Measurements from ENCODE around the gene INHA. TPM values are rescaled to one million over a fixed set of nuclear protein-coding genes. Genes with fewer than 3 reads are reported as not detected.

The INHA gene
- total RNA-seq, 2 experiments from 2014 or later, result not detected

GRCh38 chr2:219615894-219616293, 43.8 kb downstream of the INHA start:
- ChIA-PET POLR2A (no interaction called here), CTCF (interaction anchor here (0.8 kb wide), 1 partner anchor 27 kb away, joined by 5 read pairs; no protein-coding TSS in a partner anchor)
- Mint-ChIP-seq H3K27me3 (no peaks in the 10 kb centered on the region), H3K36me3 (ENCODE audit: low read depth) (peaks cover 6% of the 10 kb centered on the region), H3K4me3 (no peak overlapping the region), H3K27ac (no peak overlapping the region), H3K9me3 (no peaks in the 10 kb centered on the region), H3K4me1 (peaks cover 8% of the 10 kb centered on the region)
- no peak for DNase-seq

- ChIA-PET CTCF (no interaction called here), POLR2A (no interaction called here)
- no peaks in the 10 kb centered on the region for H3K27me3 Mint-ChIP-seq
- peaks cover 8% of the 10 kb centered on the region for H3K4me1 Mint-ChIP-seq
- H3K27ac Mint-ChIP-seq, result no peak overlapping the region
- H3K4me3 Mint-ChIP-seq, result no peak overlapping the region
- no peak for DNase-seq
- no peaks in the 10 kb centered on the region for H3K9me3 Mint-ChIP-seq
- H3K36me3 Mint-ChIP-seq (ENCODE audit: low read depth), result peaks cover 6% of the 10 kb centered on the region
Observed at GRCh38 chr2:219616550-219616949, 44.4 kb downstream of the INHA start.

GRCh38 chr2:219618733-219619122, 46.6 kb downstream of the INHA start:
- DNase-seq, result no peak
- ChIA-PET CTCF (no interaction called here), POLR2A (no interaction called here)
- Mint-ChIP-seq H3K4me1 (no peaks in the 10 kb centered on the region), H3K27ac (no peak overlapping the region), H3K9me3 (no peaks in the 10 kb centered on the region), H3K36me3 (ENCODE audit: low read depth) (peaks cover 6% of the 10 kb centered on the region), H3K27me3 (peaks cover 9% of the 10 kb centered on the region), H3K4me3 (no peak overlapping the region)

- H3K27ac Mint-ChIP-seq, result no peak overlapping the region
- CTCF ChIA-PET, result interaction anchor here (1.2 to 1.4 kb wide), 2 partner anchors 13 to 59 kb away, joined by 3 to 5 read pairs; no protein-coding TSS in a partner anchor
- POLR2A ChIA-PET, result no interaction called here
- no peaks in the 10 kb centered on the region for H3K4me1 Mint-ChIP-seq
- H3K4me3 Mint-ChIP-seq, result no peak overlapping the region
- no peak for DNase-seq
- no peaks in the 10 kb centered on the region for H3K9me3 Mint-ChIP-seq
- peaks cover 13% of the 10 kb centered on the region for H3K27me3 Mint-ChIP-seq
- H3K36me3 Mint-ChIP-seq (ENCODE audit: low read depth), result peaks cover 6% of the 10 kb centered on the region
Observed at GRCh38 chr2:219619235-219619634, 47.1 kb downstream of the INHA start.

- ChIA-PET POLR2A (interaction anchor here (1.3 kb wide), 1 partner anchor 10 kb away, joined by 3 read pairs; no protein-coding TSS in a partner anchor), CTCF (interaction anchor here (1.4 kb wide), 1 partner anchor 60 kb away, joined by 5 read pairs; no protein-coding TSS in a partner anchor)
- no peak for DNase-seq
- peaks cover 22% of the 10 kb centered on the region for H3K27me3 Mint-ChIP-seq
- H3K27ac Mint-ChIP-seq, result no peak overlapping the region
- no peak overlapping the region for H3K4me3 Mint-ChIP-seq
- H3K9me3 Mint-ChIP-seq, result no peaks in the 10 kb centered on the region
- no peaks in the 10 kb centered on the region for H3K36me3 Mint-ChIP-seq (ENCODE audit: low read depth)
- no peaks in the 10 kb centered on the region for H3K4me1 Mint-ChIP-seq
Observed at GRCh38 chr2:219620546-219620945, 48.4 kb downstream of the INHA start.

- peaks cover 4% of the 10 kb centered on the region for H3K4me1 Mint-ChIP-seq
- peaks cover 32% of the 10 kb centered on the region for H3K27me3 Mint-ChIP-seq
- CTCF ChIA-PET, result no interaction called here
- POLR2A ChIA-PET, result no interaction called here
- H3K36me3 Mint-ChIP-seq (ENCODE audit: low read depth), result no peaks in the 10 kb centered on the region
- H3K4me3 Mint-ChIP-seq, result no peak overlapping the region
- DNase-seq, result no peak
- H3K27ac Mint-ChIP-seq, result no peak overlapping the region
- H3K9me3 Mint-ChIP-seq, result no peaks in the 10 kb centered on the region
Observed at GRCh38 chr2:219621935-219622334, 49.8 kb downstream of the INHA start.

- Mint-ChIP-seq H3K4me1 (peaks cover 6% of the 10 kb centered on the region), H3K27me3 (peaks cover 34% of the 10 kb centered on the region), H3K9me3 (no peaks in the 10 kb centered on the region), H3K27ac (no peak overlapping the region), H3K36me3 (ENCODE audit: low read depth) (no peaks in the 10 kb centered on the region), H3K4me3 (no peak overlapping the region)
- DNase-seq, result no peak
- CTCF ChIA-PET, result no interaction called here
- POLR2A ChIA-PET, result no interaction called here
Observed at GRCh38 chr2:219622472-219622871, 50.4 kb downstream of the INHA start.

- Mint-ChIP-seq H3K27ac (no peak overlapping the region), H3K36me3 (ENCODE audit: low read depth) (no peaks in the 10 kb centered on the region), H3K27me3 (peaks cover 39% of the 10 kb centered on the region), H3K4me3 (no peak overlapping the region), H3K4me1 (peaks cover 6% of the 10 kb centered on the region), H3K9me3 (no peaks in the 10 kb centered on the region)
- ChIA-PET CTCF (no interaction called here), POLR2A (no interaction called here)
- no peak for DNase-seq
Observed at GRCh38 chr2:219624565-219624964, 52.5 kb downstream of the INHA start.

GRCh38 chr2:219625179-219625578, 53.1 kb downstream of the INHA start:
- CTCF ChIA-PET, result no interaction called here
- Mint-ChIP-seq H3K9me3 (no peaks in the 10 kb centered on the region), H3K36me3 (ENCODE audit: low read depth) (no peaks in the 10 kb centered on the region), H3K4me1 (peaks cover 6% of the 10 kb centered on the region), H3K4me3 (no peak overlapping the region), H3K27ac (no peak overlapping the region), H3K27me3 (peaks cover 39% of the 10 kb centered on the region)
- DNase-seq, result no peak
- POLR2A ChIA-PET, result no interaction called here

Other genes with a start within 250 kb of the INHA start
- gene RESP18, start 239.6 kb upstream of the INHA start, total RNA-seq, result not detected
- 10 to 100 TPM; 40.1 to 44.4 TPM for gene DNPEP, start 184.4 kb upstream of the INHA start, total RNA-seq
- not detected for gene DES, start 153.9 kb upstream of the INHA start, total RNA-seq
- 1 to 10 TPM in 1 of 2 experiments, under 1 TPM in 1; 0.20 to 1.1 TPM for gene SPEG, start 137.5 kb upstream of the INHA start, total RNA-seq
- 10 to 100 TPM; 41.0 to 42.3 TPM for gene GMPPA, start 73.4 kb upstream of the INHA start, total RNA-seq
- gene ASIC4, start 57.8 kb upstream of the INHA start, total RNA-seq, result under 1 TPM in 1 of 2 experiments, not detected in 1; 0.13 TPM
- gene CHPF, start 28.5 kb upstream of the INHA start, total RNA-seq, result 10 to 100 TPM; 14.5 to 14.9 TPM
- 1 to 10 TPM in 1 of 2 experiments, under 1 TPM in 1; 0.95 to 1.0 TPM for gene TMEM198, start 28.3 kb upstream of the INHA start, total RNA-seq
- gene OBSL1, start 771 bp upstream of the INHA start, total RNA-seq, result not detected
- 10 to 100 TPM; 28.4 to 31.5 TPM for gene STK11IP, start 25.5 kb downstream of the INHA start, total RNA-seq
- gene SLC4A3, start 55.3 kb downstream of the INHA start, total RNA-seq, result not detected